Measurements from ENCODE around the gene PLD5. TPM values are rescaled to one million over a fixed set of nuclear protein-coding genes. Genes with fewer than 3 reads are reported as not detected.

PLD5 gene
- total RNA-seq, 1 donor from 2014 or later = 0.96 TPM

- Mint-ChIP-seq H3K4me1 (ENCODE audit: low read depth, unreplicated experiment) (no peaks in the 10 kb centered on the region), H3K9me3 (ENCODE audit: unreplicated experiment) (peaks cover 7% of the 10 kb centered on the region), H3K27ac (ENCODE audit: unreplicated experiment) (no peak overlapping the region), H3K36me3 (ENCODE audit: unreplicated experiment) (no peaks in the 10 kb centered on the region), H3K4me3 (ENCODE audit: unreplicated experiment) (no peak overlapping the region), H3K27me3 (ENCODE audit: unreplicated experiment) (peaks cover 3% of the 10 kb centered on the region)
- TF ChIP-seq CTCF (IDR thresholded peaks at IDR 0.05; ENCODE audit: partially characterized antibody, unreplicated experiment) = no peak
- DNase-seq = no peak
Observed at GRCh38 chr1:242405947-242406346, 118.5 kb downstream of the PLD5 start.

- H3K27ac Mint-ChIP-seq (ENCODE audit: unreplicated experiment) = no peak overlapping the region
- no peaks in the 10 kb centered on the region for H3K4me1 Mint-ChIP-seq (ENCODE audit: low read depth, unreplicated experiment)
- no peak for DNase-seq
- no peak overlapping the region for H3K4me3 Mint-ChIP-seq (ENCODE audit: unreplicated experiment)
- H3K9me3 Mint-ChIP-seq (ENCODE audit: unreplicated experiment) = peaks cover 7% of the 10 kb centered on the region
- peaks cover 3% of the 10 kb centered on the region for H3K27me3 Mint-ChIP-seq (ENCODE audit: unreplicated experiment)
- H3K36me3 Mint-ChIP-seq (ENCODE audit: unreplicated experiment) = no peaks in the 10 kb centered on the region
- TF ChIP-seq CTCF (IDR thresholded peaks at IDR 0.05; ENCODE audit: partially characterized antibody, unreplicated experiment) = no peak
Observed at GRCh38 chr1:242404296-242404695, 120.2 kb downstream of the PLD5 start.

- Mint-ChIP-seq H3K4me3 (ENCODE audit: unreplicated experiment) (no peak overlapping the region), H3K27me3 (ENCODE audit: unreplicated experiment) (peaks cover 3% of the 10 kb centered on the region), H3K9me3 (ENCODE audit: unreplicated experiment) (peaks cover 5% of the 10 kb centered on the region), H3K4me1 (ENCODE audit: low read depth, unreplicated experiment) (no peaks in the 10 kb centered on the region), H3K36me3 (ENCODE audit: unreplicated experiment) (no peaks in the 10 kb centered on the region), H3K27ac (ENCODE audit: unreplicated experiment) (no peak overlapping the region)
- DNase-seq = no peak
- no peak for TF ChIP-seq CTCF (IDR thresholded peaks at IDR 0.05; ENCODE audit: partially characterized antibody, unreplicated experiment)
Observed at GRCh38 chr1:242402956-242403355, 121.5 kb downstream of the PLD5 start.

- Mint-ChIP-seq H3K4me1 (ENCODE audit: low read depth, unreplicated experiment) (no peaks in the 10 kb centered on the region), H3K9me3 (ENCODE audit: unreplicated experiment) (peaks cover 5% of the 10 kb centered on the region), H3K27me3 (ENCODE audit: unreplicated experiment) (peaks cover 3% of the 10 kb centered on the region), H3K36me3 (ENCODE audit: unreplicated experiment) (no peaks in the 10 kb centered on the region), H3K27ac (ENCODE audit: unreplicated experiment) (no peak overlapping the region), H3K4me3 (ENCODE audit: unreplicated experiment) (no peak overlapping the region)
- no peak for TF ChIP-seq CTCF (IDR thresholded peaks at IDR 0.05; ENCODE audit: partially characterized antibody, unreplicated experiment)
- DNase-seq = no peak
Observed at GRCh38 chr1:242401937-242402336, 122.6 kb downstream of the PLD5 start.

- H3K36me3 Mint-ChIP-seq (ENCODE audit: unreplicated experiment) = no peaks in the 10 kb centered on the region
- no peak for DNase-seq
- no peaks in the 10 kb centered on the region for H3K4me1 Mint-ChIP-seq (ENCODE audit: low read depth, unreplicated experiment)
- no peak overlapping the region for H3K4me3 Mint-ChIP-seq (ENCODE audit: unreplicated experiment)
- no peak for TF ChIP-seq CTCF (IDR thresholded peaks at IDR 0.05; ENCODE audit: partially characterized antibody, unreplicated experiment)
- H3K9me3 Mint-ChIP-seq (ENCODE audit: unreplicated experiment) = no peaks in the 10 kb centered on the region
- peaks cover 5% of the 10 kb centered on the region for H3K27me3 Mint-ChIP-seq (ENCODE audit: unreplicated experiment)
- H3K27ac Mint-ChIP-seq (ENCODE audit: unreplicated experiment) = no peak overlapping the region
Observed at GRCh38 chr1:242398351-242398750, 126.1 kb downstream of the PLD5 start.

All from glutamatergic neuron (in vitro differentiated cells).